GM18870 (cell line): ENCODE results near the gene NAV1.

ENCODE experiments used
- ATAC-seq: cut with Tn5 transposase; IDR thresholded peaks from one replicate; pipeline ENCODE4 v1.9.1; 2021; ENCODE audit warnings: moderate library complexity; ENCODE audit not compliant: unreplicated experiment

Gene NAV1

GRCh38 chr1:201586806-201587205 is 47.9 kb downstream of the NAV1 start:
- ATAC-seq = no peak

GRCh38 chr1:201587729-201588128 is 48.8 kb downstream of the NAV1 start:
- no peak for ATAC-seq
